Fibroblast of pulmonary artery (primary cell): ENCODE results near the gene DICER1.

Experiments used
- DNase-seq: peaks from one replicate; pipeline ENCODE4 v3.0.0-alpha.2; 2010; ENCODE audit warnings: low read depth
- H3K4me3 ChIP-seq: replicated peaks from 2 replicates; pipeline ENCODE4 v1.5.1; 2011; ENCODE audit warnings: low read depth, mild to moderate bottlenecking, control low read depth, low read length, moderate library complexity
- TF ChIP-seq, protein P1 (sequence below): IDR thresholded peaks from 2 replicates; pipeline ENCODE4 v1.5.1; 2011; ENCODE audit warnings: mild to moderate bottlenecking, control low read depth, low read length, inconsistent platforms; ENCODE audit errors: missing control alignments

DICER1 gene

DNA sequence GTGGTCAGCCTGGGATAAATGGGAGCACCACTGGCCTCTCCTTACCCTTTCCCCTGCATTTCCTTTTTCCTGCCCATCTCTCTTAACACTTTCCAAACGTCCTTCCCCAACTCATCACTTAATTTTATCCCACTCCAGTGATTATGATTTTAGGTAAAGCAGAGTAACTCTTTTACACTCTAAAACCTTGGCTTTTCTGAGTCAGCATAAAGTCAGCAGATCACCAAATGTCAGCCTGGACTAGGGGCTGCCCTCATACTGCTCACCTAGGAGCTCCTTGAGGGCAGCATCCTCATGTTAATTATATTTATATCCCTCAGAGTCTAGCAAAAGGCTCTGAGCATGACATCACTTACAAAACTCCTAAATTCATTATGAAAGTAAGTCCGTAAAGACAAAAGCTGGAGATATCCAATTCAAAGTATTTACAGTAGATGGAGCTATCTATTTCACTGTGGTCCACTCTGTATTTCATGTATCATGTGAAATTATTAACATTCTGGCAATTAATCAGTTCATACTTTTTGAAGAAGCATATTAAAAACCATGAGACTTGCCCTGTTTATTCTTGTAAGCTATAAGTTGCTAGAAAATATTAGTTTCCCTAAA is 17.0 kb upstream of the DICER1 start:
- TF ChIP-seq, protein P1, sequence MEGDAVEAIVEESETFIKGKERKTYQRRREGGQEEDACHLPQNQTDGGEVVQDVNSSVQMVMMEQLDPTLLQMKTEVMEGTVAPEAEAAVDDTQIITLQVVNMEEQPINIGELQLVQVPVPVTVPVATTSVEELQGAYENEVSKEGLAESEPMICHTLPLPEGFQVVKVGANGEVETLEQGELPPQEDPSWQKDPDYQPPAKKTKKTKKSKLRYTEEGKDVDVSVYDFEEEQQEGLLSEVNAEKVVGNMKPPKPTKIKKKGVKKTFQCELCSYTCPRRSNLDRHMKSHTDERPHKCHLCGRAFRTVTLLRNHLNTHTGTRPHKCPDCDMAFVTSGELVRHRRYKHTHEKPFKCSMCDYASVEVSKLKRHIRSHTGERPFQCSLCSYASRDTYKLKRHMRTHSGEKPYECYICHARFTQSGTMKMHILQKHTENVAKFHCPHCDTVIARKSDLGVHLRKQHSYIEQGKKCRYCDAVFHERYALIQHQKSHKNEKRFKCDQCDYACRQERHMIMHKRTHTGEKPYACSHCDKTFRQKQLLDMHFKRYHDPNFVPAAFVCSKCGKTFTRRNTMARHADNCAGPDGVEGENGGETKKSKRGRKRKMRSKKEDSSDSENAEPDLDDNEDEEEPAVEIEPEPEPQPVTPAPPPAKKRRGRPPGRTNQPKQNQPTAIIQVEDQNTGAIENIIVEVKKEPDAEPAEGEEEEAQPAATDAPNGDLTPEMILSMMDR, result peak; percentile 49
- H3K4me3 ChIP-seq, result no peak overlapping the region
- peak; percentile 58 for DNase-seq

- TF ChIP-seq, protein P1, result no peak
- no peak overlapping the region for H3K4me3 ChIP-seq
- no peak for DNase-seq
Observed at GRCh38 chr14:95173518-95173917, 16.2 kb upstream of the DICER1 start.

- DNase-seq, result no peak
- no peak overlapping the region for H3K4me3 ChIP-seq
- TF ChIP-seq, protein P1, result no peak
Observed at GRCh38 chr14:95167177-95167576, 9.8 kb upstream of the DICER1 start.

DNA sequence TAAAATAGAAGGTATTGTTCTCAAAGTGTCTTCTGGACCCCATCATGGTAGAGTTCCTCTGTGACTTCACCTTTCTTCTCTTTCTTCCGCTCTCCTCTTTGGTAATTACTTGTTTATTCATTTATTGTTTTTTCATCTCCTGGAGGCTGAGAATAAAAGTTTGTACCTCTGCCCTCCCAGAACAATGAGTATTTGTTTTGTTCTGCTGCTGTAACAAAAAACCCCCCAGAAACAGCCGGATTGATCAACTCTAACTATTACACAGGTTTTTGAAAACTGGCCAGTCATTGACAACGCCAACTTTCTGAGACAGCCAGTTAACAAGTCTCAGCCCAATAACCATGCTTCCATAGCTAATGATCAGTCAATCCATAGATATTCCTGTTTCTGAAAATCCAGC is 8.2 kb upstream of the DICER1 start:
- no peak for DNase-seq
- TF ChIP-seq, protein P1, result no peak
- H3K4me3 ChIP-seq, result no peak overlapping the region

- TF ChIP-seq, protein P1, result no peak
- H3K4me3 ChIP-seq, result no peak overlapping the region
- no peak for DNase-seq
Observed at GRCh38 chr14:95164506-95164905, 7.2 kb upstream of the DICER1 start.

DNA sequence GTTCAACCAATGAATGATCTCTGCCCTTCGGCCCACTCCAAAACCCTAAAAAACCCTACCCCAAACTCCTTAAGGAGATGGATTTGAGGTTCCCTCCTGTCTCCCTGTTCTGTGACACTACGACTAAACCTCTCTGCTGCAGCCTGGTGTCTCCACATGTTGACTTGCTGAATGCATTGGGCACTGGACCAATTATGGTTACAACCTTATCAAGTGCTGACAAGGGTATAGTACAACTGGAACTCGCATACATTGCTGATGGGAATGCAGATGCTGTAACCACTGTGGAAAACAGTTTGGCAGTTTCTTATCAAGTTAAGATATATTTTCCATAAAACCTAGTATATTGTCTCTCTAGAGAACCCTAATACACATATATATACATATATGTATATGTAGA is 6.3 kb upstream of the DICER1 start:
- TF ChIP-seq, protein P1, result no peak
- peak; percentile 74 for DNase-seq
- H3K4me3 ChIP-seq, result no peak overlapping the region

- no peak overlapping the region for H3K4me3 ChIP-seq
- DNase-seq, result no peak
- TF ChIP-seq, protein P1, result no peak
Observed at GRCh38 chr14:95163132-95163531, 5.8 kb upstream of the DICER1 start.
